ENCODE data around the gene RASGRF2. TPM values are rescaled to one million over a fixed set of nuclear protein-coding genes. Genes with fewer than 3 reads are reported as not detected.
"Not testable (repeated sequence)": the region's sequence is repeated elsewhere in the genome, so short reads cannot be mapped to it uniquely, and the experiment has no call there.

RASGRF2 gene
- total and polyA plus RNA-seq, 2 of the 13 experiments (the other 11 are each of a cell fraction or from before 2014, with no cell fraction given) = 23.6 to 29.0 TPM

DNA sequence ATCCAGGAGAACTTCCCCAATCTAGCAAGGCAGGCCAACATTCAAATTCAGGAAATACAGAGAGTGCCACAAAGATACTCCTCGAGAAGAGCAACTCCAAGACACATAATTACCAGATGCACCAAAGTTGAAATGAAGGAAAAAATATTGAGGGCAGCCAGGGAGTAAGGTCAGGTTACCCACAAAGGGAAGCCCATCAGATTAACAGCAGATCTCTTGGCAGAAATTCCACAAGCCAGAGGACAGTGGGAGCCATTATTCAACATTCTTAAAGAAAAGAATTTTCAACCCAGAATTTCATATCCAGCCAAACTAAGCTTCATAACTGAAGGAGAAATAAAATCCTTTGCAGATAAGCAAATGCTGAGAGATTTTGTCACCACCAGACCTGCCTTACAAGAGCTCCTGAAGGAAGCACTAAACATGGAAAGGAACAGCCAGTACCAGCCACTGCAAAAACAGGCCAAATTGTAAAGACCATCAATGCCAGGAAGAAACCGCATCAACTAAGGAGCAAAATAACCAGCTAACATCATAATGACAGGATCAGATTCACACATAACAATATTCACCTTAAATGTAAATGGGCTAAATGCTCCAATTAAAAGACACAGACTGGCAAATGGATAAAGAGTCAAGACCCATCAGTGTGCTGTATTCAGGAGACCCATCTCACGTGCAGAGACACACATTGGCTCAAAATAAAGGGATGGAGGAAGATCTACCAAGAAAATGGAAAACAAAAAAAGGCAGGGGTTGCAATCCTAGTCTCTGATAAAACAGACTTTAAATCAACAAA lies 70.3 kb downstream of the RASGRF2 start:
- peaks cover 46% of the 10 kb centered on the region for H3K4me1 ChIP-seq (ENCODE audit: insufficient read depth, low read length)
- DNase-seq (ENCODE audit: low spot score); H3K36me3 ChIP-seq (replicated peaks in 1 of 2; ENCODE audit: control insufficient read depth in 1 of 2, insufficient read depth in 2 of 2, low read length in 2 of 2); BruUV-seq (replicated peaks); H3K27ac ChIP-seq (ENCODE audit: extremely low read length, insufficient read depth, low read length); H3K4me3 ChIP-seq (replicated peaks in 1 of 3; ENCODE audit: insufficient read depth in 1 of 3, low read depth in 2 of 3, low read length in 3 of 3); H3K9me3 ChIP-seq (ENCODE audit: low read length); H3K4me2 ChIP-seq (ENCODE audit: low read depth, low read length); ATAC-seq; H4K20me1 ChIP-seq (ENCODE audit: insufficient read depth, low read length); in situ Hi-C loops (cut with HindIII; ENCODE audit: extremely low pct_ligation_motif_present, low pct_unique_long_range_greater_than_20kb); H3K9ac ChIP-seq (ENCODE audit: insufficient read depth, low read depth, low read length); H3K27me3 ChIP-seq (ENCODE audit: control insufficient read depth in 1 of 2, insufficient read depth in 2 of 2, low read length in 2 of 2); CTCF ChIA-PET (ENCODE audit: low intra/inter-chr PET ratio, low total read pairs); H2AFZ ChIP-seq (ENCODE audit: low read length); FAIRE-seq: not testable (repeated sequence)
- 94% methylated on average over 3 of the region's 3 CpGs for WGBS (ENCODE audit: low lambda C conversion rate)
- intact Hi-C loops (cut with micrococcal nuclease; ENCODE audit: unreplicated experiment) = loop anchor here (1.0 kb wide), 1 partner anchor 20 kb away; no protein-coding TSS in a partner anchor
- H3K79me2 ChIP-seq (ENCODE audit: insufficient read depth, low read length) = peaks cover 11% of the 10 kb centered on the region
- peak; percentile 93 for TF ChIP-seq ZNF317 (CRISPR knock-in tag; IDR thresholded peaks at IDR 0.05)
- POLR2A ChIA-PET = interaction anchor here (1.9 to 2.5 kb wide), 2 partner anchors 14 to 69 kb away, joined by 11 to 16 read pairs; partner anchors contain the start of gene RASGRF2

DNA sequence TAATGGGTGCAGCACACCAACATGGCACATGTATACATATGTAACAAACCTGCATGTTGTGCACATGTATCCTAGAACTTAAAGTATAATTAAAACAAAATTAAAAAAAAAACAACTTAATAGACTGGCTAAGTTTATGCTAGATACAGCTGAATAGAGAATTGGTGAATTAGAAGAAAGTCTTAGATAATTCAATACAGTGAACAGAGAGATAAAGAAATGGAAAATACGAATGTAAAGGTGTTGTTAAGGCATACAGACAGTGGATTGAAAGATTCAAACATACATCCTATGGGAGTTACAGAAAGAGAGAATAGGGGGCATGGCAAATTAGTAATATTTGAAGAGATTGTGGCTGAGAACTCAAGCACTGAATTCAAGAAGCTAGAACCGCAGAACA lies 75.4 kb downstream of the RASGRF2 start:
- TF ChIP-seq ZNF709 (CRISPR knock-in tag; IDR thresholded peaks at IDR 0.05) = peak; percentile 64; the same call in 1 of the 2 replicates
- TF ChIP-seq ZNF776 (CRISPR knock-in tag; IDR thresholded peaks at IDR 0.05) = no peak
- Histone ChIP-seq H4K20me1 (ENCODE audit: insufficient read depth, low read length) (no peaks in the 10 kb centered on the region), H3K79me2 (ENCODE audit: insufficient read depth, low read length) (peaks cover 20% of the 10 kb centered on the region), H3K9me3 (ENCODE audit: low read length) (no peaks in the 10 kb centered on the region), H2AFZ (ENCODE audit: low read length) (no peak overlapping the region), H3K36me3 (replicated peaks in 1 of 2; ENCODE audit: control insufficient read depth in 1 of 2, insufficient read depth in 2 of 2, low read length in 2 of 2) (no peaks in the 10 kb centered on the region), H3K27ac (ENCODE audit: extremely low read length, insufficient read depth, low read length) (no peak overlapping the region), H3K4me2 (ENCODE audit: low read depth, low read length) (no peak overlapping the region), H3K9ac (ENCODE audit: insufficient read depth, low read depth, low read length) (no peak overlapping the region), H3K4me3 (replicated peaks in 1 of 3; ENCODE audit: insufficient read depth in 1 of 3, low read depth in 2 of 3, low read length in 3 of 3) (no peak overlapping the region), H3K27me3 (ENCODE audit: control insufficient read depth in 1 of 2, insufficient read depth in 2 of 2, low read length in 2 of 2) (no peaks in the 10 kb centered on the region), H3K4me1 (ENCODE audit: insufficient read depth, low read length) (no peaks in the 10 kb centered on the region)
- WGBS (ENCODE audit: low lambda C conversion rate) = 97% methylated on average over 2 of the region's 2 CpGs
- in situ Hi-C loops (cut with HindIII; ENCODE audit: extremely low pct_ligation_motif_present, low pct_unique_long_range_greater_than_20kb) (no loop called here), intact Hi-C loops (cut with micrococcal nuclease; ENCODE audit: unreplicated experiment) (no loop called here)
- ChIA-PET CTCF (ENCODE audit: low intra/inter-chr PET ratio, low total read pairs) (no interaction called here), POLR2A (no interaction called here)
- FAIRE-seq (no peak), DNase-seq (ENCODE audit: low spot score) (no peak), ATAC-seq (no peak)
- no TSS peak for BruUV-seq (replicated peaks)

Measured in HepG2 (cell line).